GM21737 (cell line): ENCODE measurements around the gene CHRNE.
"Not testable (repeated sequence)": the region's sequence is repeated elsewhere in the genome, so short reads cannot be mapped to it uniquely, and the experiment has no call there.

Experiments
- ATAC-seq: cut with Tn5 transposase; IDR thresholded peaks from one replicate; pipeline ENCODE4 v1.9.1; 2021; ENCODE audit warnings: mild to moderate bottlenecking, moderate library complexity; ENCODE audit not compliant: unreplicated experiment

The CHRNE gene

GRCh38 chr17:4857347-4857746, 45.6 kb downstream of the CHRNE start:
- not testable (repeated sequence) for ATAC-seq

GRCh38 chr17:4856937-4857314, 46.0 kb downstream of the CHRNE start:
- ATAC-seq, result no peak

- no peak for ATAC-seq
Observed at GRCh38 chr17:4856271-4856936, 46.5 kb downstream of the CHRNE start.

- no peak for ATAC-seq
Observed at GRCh38 chr17:4854111-4854681, 48.7 kb downstream of the CHRNE start.

GRCh38 chr17:4853208-4853671, 49.7 kb downstream of the CHRNE start:
- no peak for ATAC-seq

- no peak for ATAC-seq
Observed at GRCh38 chr17:4852567-4853207, 50.2 kb downstream of the CHRNE start.

- ATAC-seq, result no peak
Observed at GRCh38 chr17:4851084-4851483, 51.8 kb downstream of the CHRNE start.

- ATAC-seq, result no peak
Observed at GRCh38 chr17:4850246-4850645, 52.7 kb downstream of the CHRNE start.

- no peak for ATAC-seq
Observed at GRCh38 chr17:4849011-4849536, 53.8 kb downstream of the CHRNE start.
